CD4-positive, alpha-beta T cell treated with Interleukin-2 at 100 ng/mL for 4 hours (primary cell): ENCODE results near the gene EIF5B.

Experiments
- DNase-seq: peaks from one replicate; pipeline ENCODE4 v3.0.0-alpha.2; 2020; ENCODE audit warnings: low spot score

EIF5B gene

GRCh38 chr2:99414566-99414965 is 77.4 kb downstream of the EIF5B start:
- no peak for DNase-seq

GRCh38 chr2:99417396-99417795 is 80.2 kb downstream of the EIF5B start:
- DNase-seq = no peak

- DNase-seq = no peak
Observed at GRCh38 chr2:99420031-99420430, 82.8 kb downstream of the EIF5B start.

- DNase-seq = no peak
Observed at GRCh38 chr2:99420751-99421299, 83.6 kb downstream of the EIF5B start.

GRCh38 chr2:99421469-99421868 is 84.3 kb downstream of the EIF5B start:
- DNase-seq = no peak

- DNase-seq = no peak
Observed at GRCh38 chr2:99422599-99422998, 85.4 kb downstream of the EIF5B start.

GRCh38 chr2:99424371-99424770 is 87.2 kb downstream of the EIF5B start:
- no peak for DNase-seq

GRCh38 chr2:99425022-99425421 is 87.8 kb downstream of the EIF5B start:
- DNase-seq = no peak

GRCh38 chr2:99430614-99431291 is 93.6 kb downstream of the EIF5B start:
- DNase-seq = no peak

- no peak for DNase-seq
Observed at GRCh38 chr2:99431587-99432275, 94.5 kb downstream of the EIF5B start.

GRCh38 chr2:99433340-99433739 is 96.2 kb downstream of the EIF5B start:
- DNase-seq = no peak

GRCh38 chr2:99436874-99437273 is 99.7 kb downstream of the EIF5B start:
- DNase-seq = no peak

- no peak for DNase-seq
Observed at GRCh38 chr2:99439971-99440505, 102.8 kb downstream of the EIF5B start.

- DNase-seq = no peak
Observed at GRCh38 chr2:99442837-99443236, 105.6 kb downstream of the EIF5B start.

GRCh38 chr2:99444222-99444621 is 107.0 kb downstream of the EIF5B start:
- DNase-seq = no peak

- no peak for DNase-seq
Observed at GRCh38 chr2:99445065-99445464, 107.9 kb downstream of the EIF5B start.

GRCh38 chr2:99448556-99448955 is 111.4 kb downstream of the EIF5B start:
- DNase-seq = no peak

- DNase-seq = no peak
Observed at GRCh38 chr2:99450199-99450598, 113.0 kb downstream of the EIF5B start.
